HAP-1 (cell line): ENCODE data around the gene NOLC1.

Experiments
- DNase-seq, 2 experiments: peaks; one replicate each; pipeline ENCODE4 v3.0.0-alpha.2; 2016 to 2020; ENCODE audit warnings: low spot score in 2 of 2
- H3K27me3 ChIP-seq: fragments of 250-450 bp; sonication (Bioruptor Pico); 2 replicates; pipeline ENCODE4 v1.5.1; 2020; ENCODE audit warnings: low read depth, mild to moderate bottlenecking, moderate library complexity
- H3K36me3 ChIP-seq: fragments of 250-450 bp; sonication (Bioruptor Pico); replicated peaks from 2 replicates; pipeline ENCODE4 v1.5.1; 2020; ENCODE audit warnings: mild to moderate bottlenecking
- H3K4me1 ChIP-seq: fragments of 250-450 bp; sonication (Bioruptor Pico); 2 replicates; pipeline ENCODE4 v1.5.1; 2020; ENCODE audit warnings: mild to moderate bottlenecking
- H3K4me3 ChIP-seq: fragments of 250-450 bp; sonication (Bioruptor Pico); 2 replicates; pipeline ENCODE4 v1.5.1; 2020; ENCODE audit warnings: mild to moderate bottlenecking, moderate library complexity
- H3K9me3 ChIP-seq: fragments of 250-450 bp; sonication (Bioruptor Pico); 2 replicates; pipeline ENCODE4 v1.5.1; 2020; ENCODE audit warnings: mild to moderate bottlenecking, moderate library complexity
- in situ Hi-C: fragments of 300-500 bp; cut with MboI; formaldehyde crosslinking; loops from 3 replicates; pipeline ENCODE4 v1.14.3; 2020; ENCODE audit warnings: low sequenced_read_pairs, inconsistent platforms, mixed read lengths

NOLC1 gene

DNA sequence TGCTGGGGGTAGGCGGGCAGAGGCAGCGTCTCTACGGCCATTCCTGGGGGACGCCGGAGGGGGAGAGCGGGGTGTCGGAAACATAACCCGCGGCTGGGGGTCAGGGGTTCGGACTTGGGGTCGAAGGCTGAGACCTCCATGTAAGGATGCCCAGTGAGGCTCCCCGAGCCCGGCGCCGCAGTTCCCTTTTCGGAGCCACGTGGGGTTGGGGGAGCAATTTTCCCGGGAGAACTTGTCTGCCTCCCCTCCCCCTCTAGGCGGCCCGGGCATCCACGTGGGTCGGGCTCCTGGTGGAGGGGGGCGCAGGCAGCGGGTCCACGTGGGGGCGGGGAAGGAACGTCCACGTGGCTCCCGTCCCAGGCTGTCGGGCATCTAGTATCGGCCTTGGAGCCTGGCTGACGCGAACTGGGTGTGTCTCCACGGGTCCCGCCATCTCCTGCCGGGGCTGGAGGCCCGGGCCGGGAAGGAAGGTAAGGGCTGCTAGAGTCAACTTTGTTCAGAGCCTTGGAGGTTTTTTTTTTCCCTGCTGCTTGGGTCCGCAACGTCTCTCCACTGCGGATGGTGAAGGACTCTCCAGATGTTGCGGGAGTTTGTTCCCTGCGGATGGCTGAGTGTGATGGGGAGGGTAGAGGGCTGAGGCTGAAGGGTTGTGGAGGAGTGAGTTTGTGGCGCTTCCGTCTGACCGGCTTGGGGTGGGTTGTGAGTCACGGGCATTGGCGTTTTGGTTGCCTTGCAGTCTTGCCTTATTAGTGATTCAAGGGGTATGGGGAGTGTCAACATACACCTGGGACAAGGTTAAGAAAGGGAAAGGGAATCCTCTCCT is 18.6 kb upstream of the NOLC1 start:
- Histone ChIP-seq H3K36me3 (peaks cover 37% of the 10 kb centered on the region), H3K4me3 (peak overlapping the region; percentile 99), H3K9me3 (no peaks in the 10 kb centered on the region), H3K27me3 (no peaks in the 10 kb centered on the region), H3K4me1 (peaks cover 40% of the 10 kb centered on the region)
- peak; percentile 63 to 90 for DNase-seq
- in situ Hi-C loops = no loop called here

DNA sequence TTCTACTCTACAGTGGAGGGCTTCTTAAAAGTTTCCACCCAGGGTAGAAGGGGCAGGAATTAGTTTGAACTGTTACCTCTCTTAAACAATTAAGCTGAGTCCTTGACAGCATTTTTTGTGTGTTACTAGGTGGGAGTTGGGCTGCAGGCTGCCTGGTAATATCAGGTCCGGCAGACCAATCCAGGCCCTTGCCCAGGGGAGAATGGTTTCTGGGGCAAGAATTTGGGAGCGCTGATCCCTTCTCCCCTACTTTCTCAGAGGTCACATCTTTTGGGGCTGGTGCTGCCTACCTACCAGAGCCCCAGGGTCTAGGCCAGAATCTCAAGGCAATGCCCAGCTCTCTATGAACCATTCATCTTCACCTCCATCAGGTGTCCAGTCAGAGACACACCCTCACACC is 17.8 kb upstream of the NOLC1 start:
- H3K4me3 ChIP-seq = peak overlapping the region; percentile 99
- no peak for DNase-seq
- H3K36me3 ChIP-seq = peaks cover 45% of the 10 kb centered on the region
- in situ Hi-C loops = no loop called here
- H3K4me1 ChIP-seq = peaks cover 40% of the 10 kb centered on the region
- H3K27me3 ChIP-seq = no peaks in the 10 kb centered on the region
- H3K9me3 ChIP-seq = no peaks in the 10 kb centered on the region

DNA sequence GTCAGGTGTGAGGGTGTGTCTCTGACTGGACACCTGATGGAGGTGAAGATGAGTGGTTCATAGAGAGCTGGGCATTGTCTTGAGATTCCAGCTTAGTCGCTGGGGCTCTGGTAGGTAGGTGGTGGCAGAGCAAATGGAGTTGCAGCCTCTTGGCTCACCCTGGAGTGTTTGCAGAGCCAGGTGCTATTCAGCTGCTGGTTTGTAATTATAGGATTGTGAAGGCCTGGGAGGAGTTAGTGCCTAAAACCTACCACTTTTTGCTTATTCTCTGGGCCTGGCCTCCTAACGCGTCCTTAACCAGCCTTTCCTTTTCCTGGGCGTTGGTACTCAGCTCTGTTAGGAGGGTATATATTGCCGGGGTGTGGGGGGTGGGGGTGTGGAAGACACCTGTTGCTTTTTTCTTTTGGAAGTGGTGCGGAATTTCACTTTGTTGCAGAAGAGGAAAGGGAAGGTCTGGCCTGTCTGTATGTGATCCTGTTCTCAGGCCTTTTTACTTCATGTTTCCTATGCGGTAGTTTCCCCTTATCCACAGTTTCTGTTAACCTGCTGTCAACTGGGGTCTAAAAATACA is 16.1 kb upstream of the NOLC1 start:
- no peak overlapping the region for H3K4me3 ChIP-seq
- peaks cover 40% of the 10 kb centered on the region for H3K4me1 ChIP-seq
- DNase-seq = no peak
- H3K9me3 ChIP-seq = no peaks in the 10 kb centered on the region
- H3K36me3 ChIP-seq = peaks cover 61% of the 10 kb centered on the region
- in situ Hi-C loops = no loop called here
- no peaks in the 10 kb centered on the region for H3K27me3 ChIP-seq

DNA sequence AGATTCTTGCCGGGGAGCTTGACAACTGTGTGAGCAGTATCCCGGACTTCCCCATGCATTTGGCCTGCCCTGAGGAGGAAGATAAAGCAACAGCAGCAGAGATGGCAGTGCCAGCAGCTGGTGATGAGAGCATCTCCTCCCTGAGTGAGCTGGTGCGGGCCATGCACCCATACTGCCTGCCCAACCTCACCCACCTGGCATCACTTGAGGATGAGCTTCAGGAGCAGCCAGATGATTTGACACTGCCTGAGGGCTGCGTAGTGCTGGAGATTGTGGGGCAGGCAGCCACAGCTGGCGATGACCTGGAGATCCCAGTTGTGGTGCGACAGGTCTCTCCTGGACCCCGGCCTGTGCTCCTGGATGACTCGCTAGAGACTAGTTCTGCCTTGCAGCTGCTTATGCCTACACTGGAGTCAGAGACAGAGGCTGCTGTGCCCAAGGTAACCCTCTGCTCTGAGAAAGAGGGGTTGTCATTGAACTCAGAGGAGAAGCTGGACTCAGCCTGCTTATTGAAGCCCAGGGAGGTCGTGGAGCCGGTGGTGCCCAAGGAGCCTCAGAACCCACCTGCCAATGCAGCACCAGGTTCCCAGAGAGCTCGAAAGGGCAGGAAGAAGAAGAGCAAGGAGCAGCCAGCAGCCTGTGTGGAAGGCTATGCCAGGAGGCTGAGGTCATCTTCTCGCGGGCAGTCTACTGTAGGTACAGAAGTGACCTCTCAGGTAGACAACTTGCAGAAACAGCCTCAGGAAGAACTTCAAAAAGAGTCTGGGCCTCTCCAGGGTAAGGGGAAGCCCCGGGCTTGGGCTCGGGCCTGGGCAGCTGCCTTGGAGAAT is 12.7 kb upstream of the NOLC1 start:
- in situ Hi-C loops = no loop called here
- Histone ChIP-seq H3K4me1 (peaks cover 25% of the 10 kb centered on the region), H3K9me3 (no peaks in the 10 kb centered on the region), H3K27me3 (no peaks in the 10 kb centered on the region), H3K4me3 (no peak overlapping the region), H3K36me3 (peaks cover 84% of the 10 kb centered on the region)
- DNase-seq = no peak

DNA sequence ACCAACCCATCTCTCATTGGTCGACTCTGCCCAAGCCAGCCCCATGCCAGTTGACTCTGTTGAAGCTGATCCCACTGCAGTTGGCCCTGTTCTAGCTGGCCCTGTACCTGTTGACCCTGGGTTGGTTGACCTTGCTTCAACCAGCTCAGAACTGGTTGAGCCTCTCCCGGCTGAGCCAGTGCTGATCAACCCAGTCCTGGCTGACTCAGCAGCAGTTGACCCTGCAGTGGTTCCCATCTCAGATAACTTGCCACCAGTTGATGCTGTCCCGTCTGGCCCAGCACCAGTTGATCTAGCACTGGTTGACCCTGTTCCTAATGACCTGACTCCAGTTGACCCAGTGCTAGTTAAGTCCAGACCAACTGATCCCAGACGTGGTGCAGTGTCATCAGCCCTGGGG is 12.0 kb upstream of the NOLC1 start:
- Histone ChIP-seq H3K27me3 (no peaks in the 10 kb centered on the region), H3K4me3 (no peak overlapping the region), H3K4me1 (peaks cover 18% of the 10 kb centered on the region), H3K36me3 (peaks cover 86% of the 10 kb centered on the region), H3K9me3 (no peaks in the 10 kb centered on the region)
- in situ Hi-C loops = no loop called here
- DNase-seq = no peak

DNA sequence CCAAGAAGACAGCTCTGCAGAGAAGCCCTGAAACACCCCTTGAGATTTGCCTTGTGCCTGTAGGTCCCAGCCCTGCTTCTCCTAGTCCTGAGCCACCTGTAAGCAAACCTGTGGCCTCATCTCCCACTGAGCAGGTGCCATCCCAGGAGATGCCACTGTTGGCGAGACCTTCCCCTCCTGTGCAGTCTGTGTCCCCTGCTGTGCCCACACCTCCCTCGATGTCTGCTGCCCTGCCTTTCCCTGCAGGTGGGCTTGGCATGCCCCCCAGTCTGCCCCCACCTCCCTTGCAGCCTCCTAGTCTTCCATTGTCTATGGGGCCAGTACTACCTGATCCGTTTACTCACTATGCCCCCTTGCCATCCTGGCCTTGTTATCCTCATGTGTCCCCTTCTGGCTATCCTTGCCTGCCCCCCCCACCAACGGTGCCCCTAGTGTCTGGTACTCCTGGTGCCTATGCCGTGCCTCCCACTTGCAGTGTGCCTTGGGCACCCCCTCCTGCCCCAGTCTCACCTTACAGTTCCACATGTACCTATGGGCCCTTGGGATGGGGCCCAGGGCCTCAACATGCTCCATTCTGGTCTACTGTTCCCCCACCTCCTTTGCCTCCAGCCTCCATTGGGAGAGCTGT is 11.2 kb upstream of the NOLC1 start:
- in situ Hi-C loops = no loop called here
- no peak overlapping the region for H3K4me3 ChIP-seq
- DNase-seq = no peak
- H3K27me3 ChIP-seq = no peaks in the 10 kb centered on the region
- peaks cover 82% of the 10 kb centered on the region for H3K36me3 ChIP-seq
- H3K9me3 ChIP-seq = no peaks in the 10 kb centered on the region
- peaks cover 10% of the 10 kb centered on the region for H3K4me1 ChIP-seq

DNA sequence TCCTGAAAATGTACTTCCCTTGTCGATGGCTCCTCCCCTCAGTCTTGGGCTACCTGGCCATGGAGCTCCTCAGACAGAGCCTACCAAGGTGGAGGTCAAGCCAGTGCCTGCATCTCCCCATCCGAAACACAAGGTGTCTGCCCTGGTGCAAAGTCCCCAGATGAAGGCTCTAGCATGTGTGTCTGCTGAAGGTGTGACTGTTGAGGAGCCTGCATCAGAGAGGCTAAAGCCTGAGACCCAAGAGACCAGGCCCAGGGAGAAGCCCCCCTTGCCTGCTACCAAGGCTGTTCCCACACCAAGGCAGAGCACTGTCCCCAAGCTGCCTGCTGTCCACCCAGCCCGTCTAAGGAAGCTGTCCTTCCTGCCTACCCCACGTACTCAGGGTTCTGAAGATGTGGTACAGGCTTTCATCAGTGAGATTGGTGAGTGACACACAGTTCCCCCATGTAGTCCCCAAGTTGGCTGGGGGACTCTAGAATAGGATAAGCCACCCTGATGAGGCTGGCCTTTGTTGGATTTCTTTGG is 10.5 kb upstream of the NOLC1 start:
- Histone ChIP-seq H3K4me1 (peaks cover 4% of the 10 kb centered on the region), H3K27me3 (no peaks in the 10 kb centered on the region), H3K36me3 (peaks cover 87% of the 10 kb centered on the region), H3K4me3 (no peak overlapping the region), H3K9me3 (no peaks in the 10 kb centered on the region)
- in situ Hi-C loops = no loop called here
- DNase-seq = no peak

DNA sequence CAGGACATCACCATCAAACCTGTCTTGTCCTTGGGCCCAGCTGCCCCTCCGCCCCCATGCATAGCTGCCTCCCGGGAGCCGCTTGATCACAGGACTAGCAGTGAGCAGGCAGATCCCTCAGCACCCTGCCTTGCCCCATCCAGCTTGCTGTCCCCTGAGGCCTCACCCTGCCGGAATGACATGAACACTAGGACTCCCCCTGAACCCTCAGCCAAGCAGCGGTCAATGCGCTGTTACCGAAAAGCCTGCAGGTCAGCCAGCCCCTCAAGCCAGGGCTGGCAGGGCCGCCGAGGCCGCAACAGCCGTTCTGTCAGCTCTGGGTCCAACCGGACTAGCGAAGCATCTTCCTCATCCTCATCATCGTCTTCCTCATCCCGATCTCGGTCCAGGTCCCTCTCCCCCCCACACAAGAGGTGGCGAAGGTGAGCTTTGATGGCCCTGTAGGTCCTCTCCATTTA is 5.2 kb upstream of the NOLC1 start:
- H3K4me3 ChIP-seq = no peak overlapping the region
- H3K4me1 ChIP-seq = peaks cover 10% of the 10 kb centered on the region
- in situ Hi-C loops = no loop called here
- no peak for DNase-seq
- H3K36me3 ChIP-seq = peaks cover 83% of the 10 kb centered on the region
- H3K9me3 ChIP-seq = no peaks in the 10 kb centered on the region
- no peaks in the 10 kb centered on the region for H3K27me3 ChIP-seq

DNA sequence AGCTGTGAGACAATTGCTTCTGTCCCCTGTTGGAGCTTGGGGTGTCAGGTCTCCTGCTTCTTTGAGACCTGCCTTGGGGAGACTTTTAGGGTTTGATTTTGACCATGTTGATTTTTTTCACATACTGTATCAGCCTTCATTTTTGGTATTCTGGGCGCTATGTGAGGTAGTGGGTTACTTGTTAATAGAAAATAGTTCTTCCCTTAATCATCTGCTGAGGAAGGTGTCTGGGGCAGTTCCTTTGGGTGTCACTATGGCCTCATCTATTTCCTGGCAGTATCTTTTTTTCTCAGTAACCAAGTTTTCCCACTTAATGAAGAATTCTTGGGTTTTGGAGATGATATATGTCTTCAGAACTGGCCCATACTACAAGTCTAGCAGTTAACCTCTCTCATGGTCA is 4.6 kb upstream of the NOLC1 start:
- in situ Hi-C loops = no loop called here
- no peaks in the 10 kb centered on the region for H3K27me3 ChIP-seq
- no peaks in the 10 kb centered on the region for H3K9me3 ChIP-seq
- H3K4me3 ChIP-seq = no peak overlapping the region
- no peak for DNase-seq
- peaks cover 82% of the 10 kb centered on the region for H3K36me3 ChIP-seq
- peaks cover 10% of the 10 kb centered on the region for H3K4me1 ChIP-seq

DNA sequence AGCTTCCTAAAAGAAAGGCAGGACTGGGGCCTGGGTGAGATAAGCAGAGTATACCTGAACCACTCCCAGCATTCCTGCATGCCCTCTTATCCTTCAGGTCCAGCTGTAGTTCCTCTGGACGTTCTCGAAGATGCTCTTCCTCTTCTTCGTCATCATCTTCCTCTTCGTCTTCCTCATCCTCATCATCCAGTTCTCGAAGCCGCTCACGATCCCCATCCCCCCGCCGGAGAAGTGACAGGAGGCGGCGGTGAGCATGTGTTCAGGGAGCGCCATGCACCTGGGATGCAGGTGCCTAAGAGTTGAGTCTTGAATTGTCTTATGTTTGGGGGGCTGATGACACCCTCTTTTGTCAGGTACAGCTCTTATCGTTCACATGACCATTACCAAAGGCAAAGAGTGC is 3.9 kb upstream of the NOLC1 start:
- H3K4me1 ChIP-seq = peaks cover 10% of the 10 kb centered on the region
- no peaks in the 10 kb centered on the region for H3K27me3 ChIP-seq
- in situ Hi-C loops = no loop called here
- no peak for DNase-seq
- no peaks in the 10 kb centered on the region for H3K9me3 ChIP-seq
- peaks cover 77% of the 10 kb centered on the region for H3K36me3 ChIP-seq
- no peak overlapping the region for H3K4me3 ChIP-seq

DNA sequence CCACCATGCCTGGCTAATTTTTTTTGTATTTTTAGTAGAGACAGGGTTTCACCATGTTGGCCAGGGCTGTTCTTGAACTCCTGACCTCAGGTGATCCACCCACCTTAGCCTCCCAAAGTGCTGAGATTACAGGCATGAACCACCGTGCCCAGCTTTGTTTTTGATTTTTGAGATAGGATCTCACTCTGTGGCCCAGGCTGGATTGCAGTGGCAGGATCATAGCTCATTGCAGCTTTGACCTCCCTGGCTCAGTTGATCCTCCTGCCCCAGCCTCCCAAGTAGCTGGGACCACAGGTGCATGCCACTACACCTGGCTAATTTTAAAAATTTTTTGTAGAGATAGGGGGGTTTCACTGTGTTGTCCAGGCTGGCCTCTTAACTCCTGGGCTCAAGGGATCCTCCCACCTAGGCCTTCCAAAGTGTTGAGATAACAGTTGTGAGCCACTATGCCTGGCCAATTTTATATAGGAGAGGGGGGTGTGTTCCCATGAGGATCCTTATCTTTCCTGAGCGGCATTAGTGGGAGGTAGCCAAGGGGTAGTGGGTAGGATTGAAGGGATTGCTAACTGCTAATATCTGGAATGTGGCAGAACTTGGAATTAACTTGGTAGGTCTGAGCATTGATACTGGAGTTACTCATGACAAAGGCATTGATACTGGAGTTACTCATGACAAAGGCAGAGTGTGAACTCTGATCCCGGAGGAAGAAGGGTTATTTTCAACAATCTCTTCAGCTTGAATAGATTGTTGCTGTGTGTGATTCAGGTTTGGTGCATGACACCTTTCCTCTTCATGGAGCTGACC is 1.0 kb upstream of the NOLC1 start:
- H3K36me3 ChIP-seq = peaks cover 75% of the 10 kb centered on the region
- H3K4me3 ChIP-seq = peak overlapping the region; percentile 97
- DNase-seq = peak in 1 of 2 experiments; percentile 32

DNA sequence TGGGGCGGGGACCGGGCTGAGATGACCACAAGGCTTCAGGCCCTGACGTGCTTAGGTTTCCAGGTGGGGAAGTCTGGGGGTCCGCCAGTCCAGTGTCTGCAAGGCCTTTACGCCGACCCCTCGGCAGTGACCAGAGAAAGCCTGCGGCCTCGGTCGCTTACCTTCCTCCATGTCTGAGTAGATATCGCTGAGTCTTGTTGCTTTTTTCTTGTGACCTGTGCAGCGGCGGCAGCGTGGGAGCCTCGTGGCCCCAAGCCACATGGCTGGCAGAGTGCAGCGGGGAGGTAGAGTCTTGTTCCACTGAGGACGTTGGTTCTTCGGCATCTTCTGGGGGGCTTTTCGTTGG is 329 bp downstream of the NOLC1 start:
- peak in 1 of 2 experiments; percentile 43 for DNase-seq
- no peaks in the 10 kb centered on the region for H3K27me3 ChIP-seq
- H3K4me1 ChIP-seq = peaks cover 14% of the 10 kb centered on the region
- peaks cover 75% of the 10 kb centered on the region for H3K36me3 ChIP-seq
- peak overlapping the region; percentile 97 for H3K4me3 ChIP-seq
- no peaks in the 10 kb centered on the region for H3K9me3 ChIP-seq
- in situ Hi-C loops = no loop called here

More for the DNA sequence above, 1.0 kb upstream of the NOLC1 start:
- H3K9me3 ChIP-seq = no peaks in the 10 kb centered on the region
- in situ Hi-C loops = no loop called here
- H3K4me1 ChIP-seq = peaks cover 14% of the 10 kb centered on the region
- H3K27me3 ChIP-seq = no peaks in the 10 kb centered on the region
